Neutrophil (primary cell): ENCODE measurements around the gene CELF3.

Source experiments
- H3K27ac ChIP-seq: fragments of 200-600 bp; sonication (generic); 2 replicates; pipeline ENCODE4 v1.5.1; 2016; ENCODE audit warnings: mild to moderate bottlenecking, moderate library complexity
- H3K27me3 ChIP-seq: fragments of 200-600 bp; sonication (generic); 2 replicates; pipeline ENCODE4 v1.6.0; 2016; ENCODE audit warnings: mild to moderate bottlenecking
- H3K36me3 ChIP-seq: fragments of 200-600 bp; sonication (generic); 2 replicates; pipeline ENCODE4 v1.5.1; 2017
- H3K4me1 ChIP-seq, 2 experiments: fragments of 200-600 bp in 1 of 2; sonication (generic) in 1 of 2; 1 replicate in 1 of 2; 2 replicates in 1 of 2; pipeline versions ENCODE4 v1.5.1 to v1.6.1; 2013 to 2016; ENCODE audit warnings: low read depth in 1 of 2, low read length in 1 of 2, mild to moderate bottlenecking in 1 of 2, moderate library complexity in 1 of 2; ENCODE audit not compliant: control insufficient read depth in 1 of 2, insufficient read depth in 1 of 2
- H3K4me3 ChIP-seq, 2 experiments: fragments of 200-600 bp in 1 of 2; sonication (generic) in 1 of 2; 1 replicate in 1 of 2; 2 replicates in 1 of 2; pipeline ENCODE4 v1.5.1; 2013 to 2016; ENCODE audit warnings: low read depth in 1 of 2, low read length in 1 of 2, mild to moderate bottlenecking in 1 of 2, moderate library complexity in 1 of 2
- H3K9me3 ChIP-seq: fragments of 200-600 bp; sonication (generic); 2 replicates; pipeline ENCODE4 v1.5.1; 2016
- TF ChIP-seq, protein P1 (sequence below): fragments of 200-600 bp; sonication (generic); IDR thresholded peaks from 2 replicates; pipeline ENCODE4 v1.5.1; 2016; ENCODE audit warnings: antibody characterized with exemption

Gene CELF3

DNA sequence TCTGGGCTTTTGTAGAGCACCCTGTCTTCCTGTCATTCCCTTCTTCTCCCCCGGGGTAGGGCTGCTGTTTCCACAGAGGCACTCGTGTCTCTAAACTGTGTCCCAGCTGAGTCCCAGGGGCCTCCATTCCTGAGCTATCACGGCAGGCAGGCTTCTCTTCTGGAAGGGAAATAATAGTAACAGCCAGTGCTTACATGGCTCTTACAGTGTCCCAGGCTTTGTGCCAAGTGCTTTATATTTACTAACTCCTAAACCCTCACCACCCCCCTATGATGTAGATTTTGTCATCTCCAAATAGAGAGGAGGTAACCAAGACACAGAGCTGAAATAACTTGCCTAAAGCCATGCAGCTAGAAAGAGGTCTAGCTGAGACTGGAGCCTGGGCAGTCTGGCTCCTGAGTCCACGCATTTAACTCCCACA is 1.4 kb upstream of the CELF3 start:
- Histone ChIP-seq H3K4me1 (peaks cover 17 to 22% of the 10 kb centered on the region in 2 experiments), H3K36me3 (no peaks in the 10 kb centered on the region), H3K27me3 (peaks cover 100% of the 10 kb centered on the region), H3K4me3 (no peak overlapping the region), H3K27ac (no peak overlapping the region), H3K9me3 (no peaks in the 10 kb centered on the region)
- TF ChIP-seq, protein P1, sequence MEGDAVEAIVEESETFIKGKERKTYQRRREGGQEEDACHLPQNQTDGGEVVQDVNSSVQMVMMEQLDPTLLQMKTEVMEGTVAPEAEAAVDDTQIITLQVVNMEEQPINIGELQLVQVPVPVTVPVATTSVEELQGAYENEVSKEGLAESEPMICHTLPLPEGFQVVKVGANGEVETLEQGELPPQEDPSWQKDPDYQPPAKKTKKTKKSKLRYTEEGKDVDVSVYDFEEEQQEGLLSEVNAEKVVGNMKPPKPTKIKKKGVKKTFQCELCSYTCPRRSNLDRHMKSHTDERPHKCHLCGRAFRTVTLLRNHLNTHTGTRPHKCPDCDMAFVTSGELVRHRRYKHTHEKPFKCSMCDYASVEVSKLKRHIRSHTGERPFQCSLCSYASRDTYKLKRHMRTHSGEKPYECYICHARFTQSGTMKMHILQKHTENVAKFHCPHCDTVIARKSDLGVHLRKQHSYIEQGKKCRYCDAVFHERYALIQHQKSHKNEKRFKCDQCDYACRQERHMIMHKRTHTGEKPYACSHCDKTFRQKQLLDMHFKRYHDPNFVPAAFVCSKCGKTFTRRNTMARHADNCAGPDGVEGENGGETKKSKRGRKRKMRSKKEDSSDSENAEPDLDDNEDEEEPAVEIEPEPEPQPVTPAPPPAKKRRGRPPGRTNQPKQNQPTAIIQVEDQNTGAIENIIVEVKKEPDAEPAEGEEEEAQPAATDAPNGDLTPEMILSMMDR: no peak

DNA sequence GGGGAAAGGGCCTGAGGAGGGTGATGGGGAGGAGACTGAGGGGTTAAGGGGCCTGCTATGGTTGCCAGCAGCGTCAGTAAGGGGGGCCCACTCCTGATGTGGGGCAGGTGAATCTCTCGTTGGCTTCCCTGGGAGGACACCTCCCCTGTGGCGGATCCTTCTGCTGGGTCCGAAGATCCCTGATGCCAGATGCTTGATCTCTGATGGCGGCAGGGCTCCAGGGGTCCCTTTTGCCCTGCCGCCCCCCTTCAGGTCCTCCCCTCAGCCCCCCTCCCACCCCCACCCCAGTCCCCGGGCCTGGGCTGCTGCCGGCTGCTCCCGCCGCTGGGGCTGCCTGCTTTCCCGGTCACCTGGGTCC is 219 bp downstream of the CELF3 start:
- no peaks in the 10 kb centered on the region for H3K9me3 ChIP-seq
- H3K36me3 ChIP-seq: no peaks in the 10 kb centered on the region
- peaks cover 9 to 14% of the 10 kb centered on the region in 2 experiments for H3K4me1 ChIP-seq
- TF ChIP-seq, protein P1: no peak
- H3K4me3 ChIP-seq: no peak overlapping the region
- H3K27ac ChIP-seq: no peak overlapping the region
- H3K27me3 ChIP-seq: peaks cover 98% of the 10 kb centered on the region

DNA sequence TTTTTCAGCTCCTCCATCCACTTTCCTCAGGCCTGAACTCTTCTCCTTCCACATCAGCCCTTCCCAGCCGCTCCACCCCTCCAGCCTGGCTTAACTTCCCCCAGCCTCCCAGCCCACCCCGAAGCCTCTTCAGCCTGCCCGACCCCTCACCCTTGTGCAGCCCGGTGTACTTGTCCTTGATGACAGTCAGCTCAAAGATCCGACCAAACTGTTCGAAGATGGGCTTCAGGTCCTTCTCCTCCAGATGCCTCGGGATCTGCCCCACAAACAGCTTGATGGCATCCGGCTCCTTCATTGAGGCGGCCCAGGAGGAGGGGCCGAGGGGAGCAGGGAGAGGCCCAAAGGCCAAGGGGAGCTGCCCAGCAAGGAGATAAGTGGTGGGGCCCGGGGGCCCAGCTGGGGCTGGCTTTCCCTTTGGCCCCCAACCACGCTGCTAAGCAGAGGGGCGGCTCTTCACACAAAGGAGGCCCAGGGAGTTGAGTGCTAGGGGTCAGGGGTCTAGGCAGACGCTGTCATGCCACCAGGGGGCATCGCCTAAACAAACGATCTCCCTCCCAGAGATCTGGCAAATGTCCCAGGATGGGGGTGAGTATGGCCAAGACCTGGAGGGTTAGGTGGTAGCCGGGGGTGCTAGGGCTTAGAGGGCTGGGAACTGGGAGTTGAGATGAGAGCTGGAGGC is 738 bp downstream of the CELF3 start:
- no peak overlapping the region for H3K4me3 ChIP-seq
- no peaks in the 10 kb centered on the region for H3K36me3 ChIP-seq
- TF ChIP-seq, protein P1: no peak
- H3K4me1 ChIP-seq: peaks cover 6 to 8% of the 10 kb centered on the region in 2 experiments
- H3K27me3 ChIP-seq: peaks cover 98% of the 10 kb centered on the region
- no peak overlapping the region for H3K27ac ChIP-seq
- H3K9me3 ChIP-seq: no peaks in the 10 kb centered on the region

DNA sequence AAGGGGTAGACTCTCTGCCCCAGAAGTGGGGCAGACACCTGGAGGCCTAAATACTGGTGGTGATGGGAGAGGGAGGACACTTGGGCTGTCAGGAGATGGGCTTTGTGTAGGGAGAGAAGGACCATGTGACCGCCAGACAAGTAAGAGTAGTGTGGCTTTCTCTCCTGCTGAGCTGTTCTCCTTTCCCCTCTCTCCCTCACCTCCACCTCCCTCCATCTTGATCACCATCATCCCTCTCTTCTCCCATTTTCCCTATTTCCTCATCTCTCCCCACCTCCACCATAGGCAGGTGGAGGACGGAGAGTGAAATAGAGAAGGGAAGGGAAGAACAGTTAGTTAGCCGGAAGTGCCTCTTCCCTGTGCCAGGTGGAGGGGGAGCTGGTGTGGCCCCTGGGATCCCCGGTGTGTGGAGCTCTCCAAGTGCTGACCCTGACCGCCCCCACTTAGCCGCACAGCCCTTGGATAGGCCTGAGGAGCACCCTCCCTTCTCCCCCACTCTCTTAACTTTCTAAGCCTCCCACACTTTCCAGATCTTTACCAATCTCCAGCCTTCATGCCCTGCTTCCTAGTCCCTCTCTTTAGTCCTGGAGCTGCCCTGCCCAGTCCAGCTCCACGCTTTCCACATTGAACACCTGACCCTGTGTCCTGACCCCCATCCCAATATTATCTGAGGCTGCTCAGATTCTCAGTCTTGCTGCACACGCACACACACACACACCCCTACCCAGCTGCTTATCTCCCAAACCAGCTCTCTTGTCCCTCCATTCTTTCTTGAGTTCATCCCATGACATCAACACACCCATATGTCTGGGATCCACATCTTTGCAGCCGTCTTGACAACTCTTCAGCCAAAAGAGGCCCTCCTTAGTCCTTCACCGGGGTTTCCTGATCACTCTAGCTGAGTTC is 1.5 kb downstream of the CELF3 start:
- H3K27ac ChIP-seq: no peak overlapping the region
- H3K9me3 ChIP-seq: no peaks in the 10 kb centered on the region
- no peaks in the 10 kb centered on the region for H3K36me3 ChIP-seq
- H3K4me1 ChIP-seq: peaks cover 0 to under 1% of the 10 kb centered on the region in 2 experiments
- H3K27me3 ChIP-seq: peaks cover 96% of the 10 kb centered on the region
- TF ChIP-seq, protein P1: no peak
- H3K4me3 ChIP-seq: no peak overlapping the region

DNA sequence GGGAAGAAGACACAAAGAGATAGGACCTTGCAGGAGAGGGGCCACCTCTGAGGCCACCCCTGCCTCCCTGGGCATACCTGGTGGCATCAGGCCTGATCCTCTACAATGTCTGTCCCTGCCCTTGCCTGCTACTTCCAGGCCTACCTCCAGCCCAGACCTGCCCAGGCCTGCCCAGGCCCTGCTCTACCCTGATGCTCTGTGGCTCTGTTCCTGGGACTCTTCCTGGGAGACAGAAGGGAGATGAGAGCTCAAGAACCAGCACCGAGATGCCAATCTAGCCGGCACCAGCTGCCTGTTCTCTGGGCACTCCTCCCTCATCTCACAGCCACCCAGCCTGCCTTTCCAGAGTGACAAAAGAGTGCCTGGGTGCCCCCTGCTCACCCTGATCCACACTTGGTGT is 2.7 kb downstream of the CELF3 start:
- H3K4me3 ChIP-seq: no peak overlapping the region
- H3K27ac ChIP-seq: no peak overlapping the region
- no peaks in the 10 kb centered on the region for H3K9me3 ChIP-seq
- H3K27me3 ChIP-seq: peaks cover 86% of the 10 kb centered on the region
- TF ChIP-seq, protein P1: no peak
- H3K36me3 ChIP-seq: no peaks in the 10 kb centered on the region
- no peaks in the 10 kb centered on the region for H3K4me1 ChIP-seq
